DOHH2 (cell line): ENCODE data around the gene BBS7.

ENCODE experiments used
- EZH2phosphoT487 ChIP-seq: fragments of 200-600 bp; sonication (generic); IDR thresholded peaks from 2 replicates; pipeline ENCODE4 v1.6.1; 2017; ENCODE audit warnings: borderline replicate concordance, mild to moderate bottlenecking, antibody characterized with exemption, low read length, moderate library complexity, mixed read lengths
- TF ChIP-seq, protein P1 (sequence below): fragments of 200-600 bp; sonication (generic); IDR thresholded peaks from one replicate; pipeline ENCODE4 v1.5.1; 2014; ENCODE audit warnings: antibody characterized with exemption, mild to moderate bottlenecking, low read depth, low read length; ENCODE audit not compliant: poor library complexity, severe bottlenecking

DNA sequence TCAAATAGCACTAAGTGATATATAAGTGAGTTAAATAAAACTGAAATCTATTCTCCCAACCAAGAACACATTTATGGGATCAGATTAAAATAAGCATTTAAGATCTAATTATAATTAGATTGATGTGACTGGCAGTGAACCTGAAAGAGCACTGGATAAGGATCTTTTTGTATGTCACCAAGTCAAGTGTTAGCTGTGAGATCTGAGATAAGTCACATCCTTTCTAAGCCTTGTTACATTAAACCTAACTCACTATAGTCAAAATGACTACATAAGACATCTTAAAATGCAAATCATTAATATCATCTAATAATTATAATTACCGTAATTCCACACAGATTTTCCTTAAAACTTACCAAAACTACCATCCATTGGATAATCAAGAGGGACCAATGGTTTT is 48.2 kb downstream of the BBS7 start:
- TF ChIP-seq, protein P1, sequence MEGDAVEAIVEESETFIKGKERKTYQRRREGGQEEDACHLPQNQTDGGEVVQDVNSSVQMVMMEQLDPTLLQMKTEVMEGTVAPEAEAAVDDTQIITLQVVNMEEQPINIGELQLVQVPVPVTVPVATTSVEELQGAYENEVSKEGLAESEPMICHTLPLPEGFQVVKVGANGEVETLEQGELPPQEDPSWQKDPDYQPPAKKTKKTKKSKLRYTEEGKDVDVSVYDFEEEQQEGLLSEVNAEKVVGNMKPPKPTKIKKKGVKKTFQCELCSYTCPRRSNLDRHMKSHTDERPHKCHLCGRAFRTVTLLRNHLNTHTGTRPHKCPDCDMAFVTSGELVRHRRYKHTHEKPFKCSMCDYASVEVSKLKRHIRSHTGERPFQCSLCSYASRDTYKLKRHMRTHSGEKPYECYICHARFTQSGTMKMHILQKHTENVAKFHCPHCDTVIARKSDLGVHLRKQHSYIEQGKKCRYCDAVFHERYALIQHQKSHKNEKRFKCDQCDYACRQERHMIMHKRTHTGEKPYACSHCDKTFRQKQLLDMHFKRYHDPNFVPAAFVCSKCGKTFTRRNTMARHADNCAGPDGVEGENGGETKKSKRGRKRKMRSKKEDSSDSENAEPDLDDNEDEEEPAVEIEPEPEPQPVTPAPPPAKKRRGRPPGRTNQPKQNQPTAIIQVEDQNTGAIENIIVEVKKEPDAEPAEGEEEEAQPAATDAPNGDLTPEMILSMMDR, result no peak
- TF ChIP-seq EZH2phosphoT487, result no peak
